ENCODE results near the gene HDLBP.

Gene HDLBP

DNA sequence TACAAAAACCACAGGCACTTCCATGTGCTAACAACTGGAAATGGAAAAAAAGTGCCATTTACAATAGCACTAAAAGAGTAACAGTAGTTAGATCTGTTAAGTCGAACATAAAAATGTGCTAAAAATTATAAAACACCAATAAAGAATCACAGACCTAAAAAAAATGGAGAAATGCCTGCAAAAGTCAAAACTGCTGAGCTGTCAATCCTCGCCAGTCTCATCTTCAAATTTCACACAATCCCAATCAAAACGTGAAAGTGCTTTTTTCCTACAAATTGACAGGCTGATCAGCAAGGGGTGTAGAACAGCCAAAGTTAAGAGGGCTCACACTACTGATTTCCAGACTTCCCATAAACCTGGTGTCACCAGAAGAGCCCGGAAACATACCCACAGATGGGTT is 73.8 kb downstream of the HDLBP start:
- ATAC-seq: no peak
- no peak for TF ChIP-seq TOX (CRISPR knock-in tag; IDR thresholded peaks at IDR 0.05; ENCODE audit: borderline replicate concordance)
- TF ChIP-seq, protein P1, sequence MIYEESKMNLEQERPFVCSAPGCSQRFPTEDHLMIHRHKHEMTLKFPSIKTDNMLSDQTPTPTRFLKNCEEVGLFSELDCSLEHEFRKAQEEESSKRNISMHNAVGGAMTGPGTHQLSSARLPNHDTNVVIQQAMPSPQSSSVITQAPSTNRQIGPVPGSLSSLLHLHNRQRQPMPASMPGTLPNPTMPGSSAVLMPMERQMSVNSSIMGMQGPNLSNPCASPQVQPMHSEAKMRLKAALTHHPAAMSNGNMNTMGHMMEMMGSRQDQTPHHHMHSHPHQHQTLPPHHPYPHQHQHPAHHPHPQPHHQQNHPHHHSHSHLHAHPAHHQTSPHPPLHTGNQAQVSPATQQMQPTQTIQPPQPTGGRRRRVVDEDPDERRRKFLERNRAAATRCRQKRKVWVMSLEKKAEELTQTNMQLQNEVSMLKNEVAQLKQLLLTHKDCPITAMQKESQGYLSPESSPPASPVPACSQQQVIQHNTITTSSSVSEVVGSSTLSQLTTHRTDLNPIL (CRISPR knock-in tag; IDR thresholded peaks at IDR 0.05; ENCODE audit: low read depth): no peak
- TF ChIP-seq, protein P2, sequence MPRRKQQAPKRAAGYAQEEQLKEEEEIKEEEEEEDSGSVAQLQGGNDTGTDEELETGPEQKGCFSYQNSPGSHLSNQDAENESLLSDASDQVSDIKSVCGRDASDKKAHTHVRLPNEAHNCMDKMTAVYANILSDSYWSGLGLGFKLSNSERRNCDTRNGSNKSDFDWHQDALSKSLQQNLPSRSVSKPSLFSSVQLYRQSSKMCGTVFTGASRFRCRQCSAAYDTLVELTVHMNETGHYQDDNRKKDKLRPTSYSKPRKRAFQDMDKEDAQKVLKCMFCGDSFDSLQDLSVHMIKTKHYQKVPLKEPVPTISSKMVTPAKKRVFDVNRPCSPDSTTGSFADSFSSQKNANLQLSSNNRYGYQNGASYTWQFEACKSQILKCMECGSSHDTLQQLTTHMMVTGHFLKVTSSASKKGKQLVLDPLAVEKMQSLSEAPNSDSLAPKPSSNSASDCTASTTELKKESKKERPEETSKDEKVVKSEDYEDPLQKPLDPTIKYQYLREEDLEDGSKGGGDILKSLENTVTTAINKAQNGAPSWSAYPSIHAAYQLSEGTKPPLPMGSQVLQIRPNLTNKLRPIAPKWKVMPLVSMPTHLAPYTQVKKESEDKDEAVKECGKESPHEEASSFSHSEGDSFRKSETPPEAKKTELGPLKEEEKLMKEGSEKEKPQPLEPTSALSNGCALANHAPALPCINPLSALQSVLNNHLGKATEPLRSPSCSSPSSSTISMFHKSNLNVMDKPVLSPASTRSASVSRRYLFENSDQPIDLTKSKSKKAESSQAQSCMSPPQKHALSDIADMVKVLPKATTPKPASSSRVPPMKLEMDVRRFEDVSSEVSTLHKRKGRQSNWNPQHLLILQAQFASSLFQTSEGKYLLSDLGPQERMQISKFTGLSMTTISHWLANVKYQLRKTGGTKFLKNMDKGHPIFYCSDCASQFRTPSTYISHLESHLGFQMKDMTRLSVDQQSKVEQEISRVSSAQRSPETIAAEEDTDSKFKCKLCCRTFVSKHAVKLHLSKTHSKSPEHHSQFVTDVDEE (CRISPR knock-in tag; IDR thresholded peaks at IDR 0.05): no peak
- no peak for TF ChIP-seq SNAI2 (CRISPR knock-in tag; IDR thresholded peaks at IDR 0.05)
- TF ChIP-seq ISL1 (CRISPR knock-in tag; IDR thresholded peaks at IDR 0.05): no peak
- TF ChIP-seq, protein P3, sequence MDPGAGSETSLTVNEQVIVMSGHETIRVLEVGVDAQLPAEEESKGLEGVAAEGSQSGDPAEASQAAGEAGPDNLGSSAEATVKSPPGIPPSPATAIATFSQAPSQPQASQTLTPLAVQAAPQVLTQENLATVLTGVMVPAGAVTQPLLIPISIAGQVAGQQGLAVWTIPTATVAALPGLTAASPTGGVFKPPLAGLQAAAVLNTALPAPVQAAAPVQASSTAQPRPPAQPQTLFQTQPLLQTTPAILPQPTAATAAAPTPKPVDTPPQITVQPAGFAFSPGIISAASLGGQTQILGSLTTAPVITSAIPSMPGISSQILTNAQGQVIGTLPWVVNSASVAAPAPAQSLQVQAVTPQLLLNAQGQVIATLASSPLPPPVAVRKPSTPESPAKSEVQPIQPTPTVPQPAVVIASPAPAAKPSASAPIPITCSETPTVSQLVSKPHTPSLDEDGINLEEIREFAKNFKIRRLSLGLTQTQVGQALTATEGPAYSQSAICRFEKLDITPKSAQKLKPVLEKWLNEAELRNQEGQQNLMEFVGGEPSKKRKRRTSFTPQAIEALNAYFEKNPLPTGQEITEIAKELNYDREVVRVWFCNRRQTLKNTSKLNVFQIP (CRISPR knock-in tag; IDR thresholded peaks at IDR 0.05; ENCODE audit: borderline replicate concordance, low read depth): no peak
- TF ChIP-seq GLIS3 (CRISPR knock-in tag; IDR thresholded peaks at IDR 0.05): no peak
- no peak for TF ChIP-seq ZNF8 (CRISPR knock-in tag; IDR thresholded peaks at IDR 0.05)
- no peak for TF ChIP-seq ZNF70 (CRISPR knock-in tag; IDR thresholded peaks at IDR 0.05)
- TF ChIP-seq ZNF565 (CRISPR knock-in tag; conservative IDR thresholded peaks at IDR 0.05; ENCODE audit: low read depth): no peak
- TF ChIP-seq OSR1 (CRISPR knock-in tag; IDR thresholded peaks at IDR 0.05): no peak
- no peak for TF ChIP-seq ZC3H10 (CRISPR knock-in tag; IDR thresholded peaks at IDR 0.05)
- no peak for TF ChIP-seq ZFP30 (CRISPR knock-in tag; IDR thresholded peaks at IDR 0.05)
- no peak for TF ChIP-seq ZFP3 (CRISPR knock-in tag; IDR thresholded peaks at IDR 0.05)
- TF ChIP-seq RARB (CRISPR knock-in tag; IDR thresholded peaks at IDR 0.05): no peak

- TF ChIP-seq CSDC2 (CRISPR knock-in tag; IDR thresholded peaks at IDR 0.05): no peak
- TF ChIP-seq SNAI2 (CRISPR knock-in tag; IDR thresholded peaks at IDR 0.05): no peak
- TF ChIP-seq ARNTL (CRISPR knock-in tag; IDR thresholded peaks at IDR 0.05; ENCODE audit: borderline replicate concordance, low read depth): no peak
- ATAC-seq: no peak
Observed at GRCh38 chr2:241240320-241241004, 75.0 kb downstream of the HDLBP start.

GRCh38 chr2:241239552-241240202 is 75.8 kb downstream of the HDLBP start:
- TF ChIP-seq OSR1 (CRISPR knock-in tag; IDR thresholded peaks at IDR 0.05) (no peak), CSDC2 (CRISPR knock-in tag; IDR thresholded peaks at IDR 0.05) (no peak), GLIS3 (CRISPR knock-in tag; IDR thresholded peaks at IDR 0.05) (no peak), TOX (CRISPR knock-in tag; IDR thresholded peaks at IDR 0.05; ENCODE audit: borderline replicate concordance) (no peak), ZNF565 (CRISPR knock-in tag; conservative IDR thresholded peaks at IDR 0.05; ENCODE audit: low read depth) (no peak)
- TF ChIP-seq, protein P4, sequence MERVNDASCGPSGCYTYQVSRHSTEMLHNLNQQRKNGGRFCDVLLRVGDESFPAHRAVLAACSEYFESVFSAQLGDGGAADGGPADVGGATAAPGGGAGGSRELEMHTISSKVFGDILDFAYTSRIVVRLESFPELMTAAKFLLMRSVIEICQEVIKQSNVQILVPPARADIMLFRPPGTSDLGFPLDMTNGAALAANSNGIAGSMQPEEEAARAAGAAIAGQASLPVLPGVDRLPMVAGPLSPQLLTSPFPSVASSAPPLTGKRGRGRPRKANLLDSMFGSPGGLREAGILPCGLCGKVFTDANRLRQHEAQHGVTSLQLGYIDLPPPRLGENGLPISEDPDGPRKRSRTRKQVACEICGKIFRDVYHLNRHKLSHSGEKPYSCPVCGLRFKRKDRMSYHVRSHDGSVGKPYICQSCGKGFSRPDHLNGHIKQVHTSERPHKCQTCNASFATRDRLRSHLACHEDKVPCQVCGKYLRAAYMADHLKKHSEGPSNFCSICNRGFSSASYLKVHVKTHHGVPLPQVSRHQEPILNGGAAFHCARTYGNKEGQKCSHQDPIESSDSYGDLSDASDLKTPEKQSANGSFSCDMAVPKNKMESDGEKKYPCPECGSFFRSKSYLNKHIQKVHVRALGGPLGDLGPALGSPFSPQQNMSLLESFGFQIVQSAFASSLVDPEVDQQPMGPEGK (CRISPR knock-in tag; IDR thresholded peaks at IDR 0.05; ENCODE audit: borderline replicate concordance): no peak
- no peak for ATAC-seq

DNA sequence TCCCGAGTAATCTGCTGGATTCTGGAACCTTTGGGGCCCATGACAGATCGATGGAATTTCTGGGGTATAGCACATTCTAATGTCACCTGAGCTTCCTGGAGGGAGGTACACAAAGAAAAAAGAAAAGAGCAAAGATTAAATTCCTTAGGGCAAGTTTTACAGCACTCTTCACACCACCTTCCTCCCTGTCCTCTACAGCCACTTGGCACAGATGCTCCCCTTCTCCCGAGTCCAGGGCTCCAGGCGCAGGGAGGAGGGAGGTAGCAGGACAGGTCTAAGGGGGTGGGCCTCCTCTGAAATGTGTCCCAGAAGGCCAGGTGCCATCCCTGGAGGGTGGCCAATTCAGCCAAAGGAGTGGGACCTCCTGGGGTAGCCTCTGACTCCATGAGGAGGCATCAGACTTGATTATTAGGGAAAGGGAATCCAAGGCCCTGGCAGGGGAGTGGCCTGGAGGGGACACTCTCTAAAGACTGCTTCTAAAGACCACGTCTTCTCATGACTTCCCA is 76.7 kb downstream of the HDLBP start:
- no peak for ATAC-seq
- TF ChIP-seq ZFP30 (CRISPR knock-in tag; IDR thresholded peaks at IDR 0.05): no peak
- no peak for TF ChIP-seq ZNF565 (CRISPR knock-in tag; conservative IDR thresholded peaks at IDR 0.05; ENCODE audit: low read depth)
- TF ChIP-seq ZFP3 (CRISPR knock-in tag; IDR thresholded peaks at IDR 0.05): no peak
- TF ChIP-seq, protein P3 (CRISPR knock-in tag; IDR thresholded peaks at IDR 0.05; ENCODE audit: borderline replicate concordance, low read depth): no peak
- no peak for TF ChIP-seq CSDC2 (CRISPR knock-in tag; IDR thresholded peaks at IDR 0.05)
- TF ChIP-seq CSRNP3 (CRISPR knock-in tag; IDR thresholded peaks at IDR 0.05): no peak
- TF ChIP-seq, protein P4 (CRISPR knock-in tag; IDR thresholded peaks at IDR 0.05; ENCODE audit: borderline replicate concordance): no peak
- TF ChIP-seq ZNF70 (CRISPR knock-in tag; IDR thresholded peaks at IDR 0.05): no peak
- TF ChIP-seq TOX (CRISPR knock-in tag; IDR thresholded peaks at IDR 0.05; ENCODE audit: borderline replicate concordance): no peak
